HepG2 (cell line): ENCODE data around the gene DIPK1A. TPM values are rescaled to one million over a fixed set of nuclear protein-coding genes. Genes with fewer than 3 reads are reported as not detected.

Experiments used
- FOXA1 ChIP-seq, 2 experiments: fragments of 450-650 bp in 1 of 2; sonication (generic) in 1 of 2; formaldehyde crosslinking in 1 of 2; IDR thresholded peaks; 2 replicates each; pipeline versions ENCODE4 v1.4.0 to v1.6.1; 2016 to 2020; ENCODE audit warnings: missing genetic modification reagents in 1 of 2
- HOXA5 ChIP-seq: sonication (generic); formaldehyde crosslinking; IDR thresholded peaks from 2 replicates; pipeline ENCODE4 v1.4.0; 2020; ENCODE audit warnings: missing genetic modification reagents
- MAZ ChIP-seq, 2 experiments: sonication (generic) in 1 of 2; formaldehyde crosslinking in 1 of 2; IDR thresholded peaks; 2 replicates each; pipeline versions ENCODE4 v1.5.0 to v1.6.1; 2012 to 2020; ENCODE audit warnings: low read depth in 2 of 2, mild to moderate bottlenecking in 2 of 2, borderline replicate concordance in 1 of 2, improper control_type of control experiment in 1 of 2, low read length in 1 of 2, missing genetic modification reagents in 1 of 2, moderate library complexity in 1 of 2
- MEF2D ChIP-seq: sonication (generic); formaldehyde crosslinking; IDR thresholded peaks from 2 replicates; pipeline ENCODE4 v1.5.1; 2020; ENCODE audit warnings: mild to moderate bottlenecking, missing genetic modification reagents
- MXI1 ChIP-seq: IDR thresholded peaks from 3 replicates; pipeline ENCODE4 v1.6.1; 2012; ENCODE audit warnings: low read depth, low read length, inconsistent platforms, borderline replicate concordance
- NCOR1 ChIP-seq: fragments of 200-600 bp; sonication (generic); IDR thresholded peaks from 2 replicates; pipeline ENCODE4 v1.7.0; 2017; ENCODE audit warnings: antibody characterized with exemption, low read length, borderline replicate concordance
- SATB2 ChIP-seq: sonication (generic); formaldehyde crosslinking; IDR thresholded peaks from 2 replicates; pipeline ENCODE4 v1.5.0; 2020; ENCODE audit warnings: missing genetic modification reagents
- ZNF337 ChIP-seq: sonication (generic); formaldehyde crosslinking; IDR thresholded peaks from 2 replicates; pipeline ENCODE4 v1.5.1; 2020; ENCODE audit warnings: missing genetic modification reagents, low read depth, mild to moderate bottlenecking, borderline replicate concordance
- ZNF713 ChIP-seq: sonication (generic); formaldehyde crosslinking; IDR thresholded peaks from 2 replicates; pipeline ENCODE4 v1.4.0; 2020; ENCODE audit warnings: mild to moderate bottlenecking, missing genetic modification reagents
- ZNF746 ChIP-seq: sonication (generic); formaldehyde crosslinking; IDR thresholded peaks from 2 replicates; pipeline ENCODE4 v1.8.0; 2022; ENCODE audit warnings: mild to moderate bottlenecking, missing genetic modification reagents
- polyA plus RNA-seq, 8 experiments: library from polyadenylated mRNA; depleted of rRNA in 3 of 8; stranded (reverse) in 7 of 8; unstranded in 1 of 8; fragments of >200 nt; fragmentation: Illumina TruSeq in 4 of 8; extraction: Trizol in 4 of 8; gene quantifications; 2 replicates each; pipeline versions ENCODE4 v1.2.1 to v1.2.3, GENCODE V29; 2011 to 2016; ENCODE audit warnings: low read depth in 4 of 8, missing spikeins in 1 of 8, mixed read lengths in 1 of 8; ENCODE audit not compliant: insufficient read depth in 1 of 8
- total RNA-seq, 5 experiments: library from RNA; depleted of rRNA; stranded (reverse); fragments of >200 nt; fragmentation: Illumina TruSeq; extraction: Trizol; gene quantifications; 2 replicates each; pipeline ENCODE4 v1.2.3, GENCODE V29; 2016; ENCODE audit warnings: low read depth in 1 of 5
- TF ChIP-seq, protein P1 (sequence below): sonication (generic); formaldehyde crosslinking; IDR thresholded peaks from 2 replicates; pipeline ENCODE4 v1.9.0; 2021; ENCODE audit warnings: mild to moderate bottlenecking, missing genetic modification reagents
- TF ChIP-seq, protein P2 (sequence below): sonication (generic); formaldehyde crosslinking; IDR thresholded peaks from 2 replicates; pipeline ENCODE4 v1.4.0; 2020; ENCODE audit warnings: mild to moderate bottlenecking, missing genetic modification reagents
- TF ChIP-seq, protein P3 (sequence below): sonication (generic); formaldehyde crosslinking; IDR thresholded peaks from 2 replicates; pipeline ENCODE4 v1.4.0; 2020; ENCODE audit warnings: mild to moderate bottlenecking, low read depth, missing genetic modification reagents
- TF ChIP-seq, protein P4 (sequence below): IDR thresholded peaks from 2 replicates; pipeline ENCODE4 v1.6.1; 2012; ENCODE audit warnings: low read length, improper control_type of control experiment

The DIPK1A gene
- total and polyA plus RNA-seq, 2 of the 13 experiments (the other 11 are each of a cell fraction or from before 2014, with no cell fraction given): 8.4 TPM

DNA sequence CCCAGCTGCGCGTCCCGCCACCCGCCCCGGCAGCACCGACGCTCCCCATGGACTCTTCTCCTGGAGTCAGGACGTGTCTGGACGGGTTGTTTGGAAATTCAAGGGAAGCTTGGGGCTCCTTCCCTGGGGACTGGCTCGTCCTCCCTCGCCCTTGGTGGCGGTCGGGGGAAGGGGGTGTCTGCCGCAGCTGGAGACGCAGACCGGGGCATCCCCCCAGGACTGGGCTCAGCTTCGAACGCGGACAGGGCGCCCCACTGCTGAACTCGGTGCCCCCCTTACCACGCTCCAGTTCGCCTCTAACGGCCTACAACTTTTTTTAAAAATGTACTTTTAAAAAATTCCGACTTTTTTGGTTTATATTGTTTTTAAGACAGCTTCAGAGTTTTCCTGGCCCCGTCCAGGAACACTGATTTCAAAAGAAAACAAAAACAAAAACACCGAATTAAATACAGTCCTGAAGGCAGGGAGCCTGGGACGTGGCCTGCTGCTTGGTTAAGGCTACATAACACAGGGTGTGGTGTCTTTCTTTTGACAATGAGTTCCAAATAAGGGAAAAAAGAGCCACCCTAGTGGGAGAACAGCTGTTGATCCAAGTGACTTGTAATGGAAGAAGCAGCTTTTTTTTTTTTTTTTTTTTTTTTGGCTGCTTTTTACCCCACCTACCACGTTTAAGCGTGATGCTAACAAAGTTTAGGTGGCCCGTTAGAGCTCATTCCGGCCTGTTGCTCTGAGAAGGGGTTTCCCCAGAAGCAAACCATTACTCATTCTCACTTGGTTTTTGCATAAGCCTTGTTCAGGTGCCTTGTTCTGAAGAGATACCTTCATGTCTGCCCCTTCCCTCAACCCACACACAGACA, 862 bp upstream of the DIPK1A start (continued):
- TF ChIP-seq, protein P1, sequence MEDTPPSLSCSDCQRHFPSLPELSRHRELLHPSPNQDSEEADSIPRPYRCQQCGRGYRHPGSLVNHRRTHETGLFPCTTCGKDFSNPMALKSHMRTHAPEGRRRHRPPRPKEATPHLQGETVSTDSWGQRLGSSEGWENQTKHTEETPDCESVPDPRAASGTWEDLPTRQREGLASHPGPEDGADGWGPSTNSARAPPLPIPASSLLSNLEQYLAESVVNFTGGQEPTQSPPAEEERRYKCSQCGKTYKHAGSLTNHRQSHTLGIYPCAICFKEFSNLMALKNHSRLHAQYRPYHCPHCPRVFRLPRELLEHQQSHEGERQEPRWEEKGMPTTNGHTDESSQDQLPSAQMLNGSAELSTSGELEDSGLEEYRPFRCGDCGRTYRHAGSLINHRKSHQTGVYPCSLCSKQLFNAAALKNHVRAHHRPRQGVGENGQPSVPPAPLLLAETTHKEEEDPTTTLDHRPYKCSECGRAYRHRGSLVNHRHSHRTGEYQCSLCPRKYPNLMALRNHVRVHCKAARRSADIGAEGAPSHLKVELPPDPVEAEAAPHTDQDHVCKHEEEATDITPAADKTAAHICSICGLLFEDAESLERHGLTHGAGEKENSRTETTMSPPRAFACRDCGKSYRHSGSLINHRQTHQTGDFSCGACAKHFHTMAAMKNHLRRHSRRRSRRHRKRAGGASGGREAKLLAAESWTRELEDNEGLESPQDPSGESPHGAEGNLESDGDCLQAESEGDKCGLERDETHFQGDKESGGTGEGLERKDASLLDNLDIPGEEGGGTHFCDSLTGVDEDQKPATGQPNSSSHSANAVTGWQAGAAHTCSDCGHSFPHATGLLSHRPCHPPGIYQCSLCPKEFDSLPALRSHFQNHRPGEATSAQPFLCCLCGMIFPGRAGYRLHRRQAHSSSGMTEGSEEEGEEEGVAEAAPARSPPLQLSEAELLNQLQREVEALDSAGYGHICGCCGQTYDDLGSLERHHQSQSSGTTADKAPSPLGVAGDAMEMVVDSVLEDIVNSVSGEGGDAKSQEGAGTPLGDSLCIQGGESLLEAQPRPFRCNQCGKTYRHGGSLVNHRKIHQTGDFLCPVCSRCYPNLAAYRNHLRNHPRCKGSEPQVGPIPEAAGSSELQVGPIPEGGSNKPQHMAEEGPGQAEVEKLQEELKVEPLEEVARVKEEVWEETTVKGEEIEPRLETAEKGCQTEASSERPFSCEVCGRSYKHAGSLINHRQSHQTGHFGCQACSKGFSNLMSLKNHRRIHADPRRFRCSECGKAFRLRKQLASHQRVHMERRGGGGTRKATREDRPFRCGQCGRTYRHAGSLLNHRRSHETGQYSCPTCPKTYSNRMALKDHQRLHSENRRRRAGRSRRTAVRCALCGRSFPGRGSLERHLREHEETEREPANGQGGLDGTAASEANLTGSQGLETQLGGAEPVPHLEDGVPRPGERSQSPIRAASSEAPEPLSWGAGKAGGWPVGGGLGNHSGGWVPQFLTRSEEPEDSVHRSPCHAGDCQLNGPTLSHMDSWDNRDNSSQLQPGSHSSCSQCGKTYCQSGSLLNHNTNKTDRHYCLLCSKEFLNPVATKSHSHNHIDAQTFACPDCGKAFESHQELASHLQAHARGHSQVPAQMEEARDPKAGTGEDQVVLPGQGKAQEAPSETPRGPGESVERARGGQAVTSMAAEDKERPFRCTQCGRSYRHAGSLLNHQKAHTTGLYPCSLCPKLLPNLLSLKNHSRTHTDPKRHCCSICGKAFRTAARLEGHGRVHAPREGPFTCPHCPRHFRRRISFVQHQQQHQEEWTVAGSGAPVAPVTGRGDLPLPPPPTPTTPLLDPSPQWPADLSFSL (CRISPR knock-in tag): no peak
- TF ChIP-seq MXI1 (0 out of 3 replicates have a peak, but pooled peaks have one; percentile 10), ZNF746 (CRISPR knock-in tag) (no peak; the same call in 1 of the 2 replicates), MEF2D (CRISPR knock-in tag) (peak; percentile 32; the same call in 1 of the 2 replicates), HOXA5 (CRISPR knock-in tag) (no peak), MAZ (IDR thresholded peaks at IDR 0.05; ENCODE audit: borderline replicate concordance, low read depth, low read length) (no peak), MAZ (CRISPR knock-in tag; IDR thresholded peaks at IDR 0.05; ENCODE audit: low read depth) (peak; percentile 19; the same call in 1 of the 2 replicates), ZNF337 (CRISPR knock-in tag) (no peak), NCOR1 (no peak), FOXA1 (IDR thresholded peaks at IDR 0.05) (no peak), FOXA1 (CRISPR knock-in tag; IDR thresholded peaks at IDR 0.05) (no peak), ZNF713 (CRISPR knock-in tag) (peak; percentile 50; the same call in 1 of the 2 replicates), SATB2 (CRISPR knock-in tag) (no peak)
- TF ChIP-seq, protein P2, sequence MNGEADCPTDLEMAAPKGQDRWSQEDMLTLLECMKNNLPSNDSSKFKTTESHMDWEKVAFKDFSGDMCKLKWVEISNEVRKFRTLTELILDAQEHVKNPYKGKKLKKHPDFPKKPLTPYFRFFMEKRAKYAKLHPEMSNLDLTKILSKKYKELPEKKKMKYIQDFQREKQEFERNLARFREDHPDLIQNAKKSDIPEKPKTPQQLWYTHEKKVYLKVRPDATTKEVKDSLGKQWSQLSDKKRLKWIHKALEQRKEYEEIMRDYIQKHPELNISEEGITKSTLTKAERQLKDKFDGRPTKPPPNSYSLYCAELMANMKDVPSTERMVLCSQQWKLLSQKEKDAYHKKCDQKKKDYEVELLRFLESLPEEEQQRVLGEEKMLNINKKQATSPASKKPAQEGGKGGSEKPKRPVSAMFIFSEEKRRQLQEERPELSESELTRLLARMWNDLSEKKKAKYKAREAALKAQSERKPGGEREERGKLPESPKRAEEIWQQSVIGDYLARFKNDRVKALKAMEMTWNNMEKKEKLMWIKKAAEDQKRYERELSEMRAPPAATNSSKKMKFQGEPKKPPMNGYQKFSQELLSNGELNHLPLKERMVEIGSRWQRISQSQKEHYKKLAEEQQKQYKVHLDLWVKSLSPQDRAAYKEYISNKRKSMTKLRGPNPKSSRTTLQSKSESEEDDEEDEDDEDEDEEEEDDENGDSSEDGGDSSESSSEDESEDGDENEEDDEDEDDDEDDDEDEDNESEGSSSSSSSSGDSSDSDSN (CRISPR knock-in tag): peak; percentile 75; the same call in 1 of the 2 replicates
- TF ChIP-seq, protein P3, sequence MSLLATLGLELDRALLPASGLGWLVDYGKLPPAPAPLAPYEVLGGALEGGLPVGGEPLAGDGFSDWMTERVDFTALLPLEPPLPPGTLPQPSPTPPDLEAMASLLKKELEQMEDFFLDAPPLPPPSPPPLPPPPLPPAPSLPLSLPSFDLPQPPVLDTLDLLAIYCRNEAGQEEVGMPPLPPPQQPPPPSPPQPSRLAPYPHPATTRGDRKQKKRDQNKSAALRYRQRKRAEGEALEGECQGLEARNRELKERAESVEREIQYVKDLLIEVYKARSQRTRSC: no peak
- TF ChIP-seq, protein P4, sequence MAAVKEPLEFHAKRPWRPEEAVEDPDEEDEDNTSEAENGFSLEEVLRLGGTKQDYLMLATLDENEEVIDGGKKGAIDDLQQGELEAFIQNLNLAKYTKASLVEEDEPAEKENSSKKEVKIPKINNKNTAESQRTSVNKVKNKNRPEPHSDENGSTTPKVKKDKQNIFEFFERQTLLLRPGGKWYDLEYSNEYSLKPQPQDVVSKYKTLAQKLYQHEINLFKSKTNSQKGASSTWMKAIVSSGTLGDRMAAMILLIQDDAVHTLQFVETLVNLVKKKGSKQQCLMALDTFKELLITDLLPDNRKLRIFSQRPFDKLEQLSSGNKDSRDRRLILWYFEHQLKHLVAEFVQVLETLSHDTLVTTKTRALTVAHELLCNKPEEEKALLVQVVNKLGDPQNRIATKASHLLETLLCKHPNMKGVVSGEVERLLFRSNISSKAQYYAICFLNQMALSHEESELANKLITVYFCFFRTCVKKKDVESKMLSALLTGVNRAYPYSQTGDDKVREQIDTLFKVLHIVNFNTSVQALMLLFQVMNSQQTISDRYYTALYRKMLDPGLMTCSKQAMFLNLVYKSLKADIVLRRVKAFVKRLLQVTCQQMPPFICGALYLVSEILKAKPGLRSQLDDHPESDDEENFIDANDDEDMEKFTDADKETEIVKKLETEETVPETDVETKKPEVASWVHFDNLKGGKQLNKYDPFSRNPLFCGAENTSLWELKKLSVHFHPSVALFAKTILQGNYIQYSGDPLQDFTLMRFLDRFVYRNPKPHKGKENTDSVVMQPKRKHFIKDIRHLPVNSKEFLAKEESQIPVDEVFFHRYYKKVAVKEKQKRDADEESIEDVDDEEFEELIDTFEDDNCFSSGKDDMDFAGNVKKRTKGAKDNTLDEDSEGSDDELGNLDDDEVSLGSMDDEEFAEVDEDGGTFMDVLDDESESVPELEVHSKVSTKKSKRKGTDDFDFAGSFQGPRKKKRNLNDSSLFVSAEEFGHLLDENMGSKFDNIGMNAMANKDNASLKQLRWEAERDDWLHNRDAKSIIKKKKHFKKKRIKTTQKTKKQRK: no peak
